Body of pancreas (tissue), 4 donors: ENCODE results near the gene INTS15.

ENCODE experiments used
- POLR2A ChIP-seq, 3 donors: fragments of 450-650 bp; IDR thresholded peaks; one replicate each; pipeline ENCODE4 v1.6.1; 2016; ENCODE audit warnings: antibody characterized with exemption in 3 of 3, mild to moderate bottlenecking in 2 of 3
- TF ChIP-seq, protein P1 (sequence below), 7 experiments: fragments of 450-650 bp in 4 of 7; fragments of 200-600 bp in 3 of 7; sonication (generic) in 3 of 7; IDR thresholded peaks; one replicate each; pipeline ENCODE4 v1.5.1; 2016 to 2019; ENCODE audit warnings: antibody characterized with exemption in 7 of 7

DNA sequence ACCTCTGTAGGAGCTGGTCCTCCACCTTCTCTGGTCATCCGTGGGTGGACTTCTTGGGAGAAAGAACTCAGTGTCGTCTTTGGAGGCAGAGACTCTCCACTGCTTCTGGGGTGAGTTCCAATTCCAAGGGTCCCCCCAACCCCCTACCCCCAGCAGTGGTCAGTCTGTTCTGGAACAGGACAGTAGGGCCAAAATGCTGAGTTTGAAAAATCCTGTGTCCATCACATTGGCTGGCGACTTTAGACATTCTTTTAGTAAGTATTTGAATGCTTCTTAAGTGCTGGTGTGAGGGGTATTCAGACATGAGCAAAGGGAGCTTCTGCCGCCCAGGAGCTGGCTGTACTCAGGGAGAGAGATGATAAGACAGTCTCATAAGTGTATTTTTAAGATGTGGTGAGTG is 49.2 kb downstream of the INTS15 start:
- TF ChIP-seq, protein P1, sequence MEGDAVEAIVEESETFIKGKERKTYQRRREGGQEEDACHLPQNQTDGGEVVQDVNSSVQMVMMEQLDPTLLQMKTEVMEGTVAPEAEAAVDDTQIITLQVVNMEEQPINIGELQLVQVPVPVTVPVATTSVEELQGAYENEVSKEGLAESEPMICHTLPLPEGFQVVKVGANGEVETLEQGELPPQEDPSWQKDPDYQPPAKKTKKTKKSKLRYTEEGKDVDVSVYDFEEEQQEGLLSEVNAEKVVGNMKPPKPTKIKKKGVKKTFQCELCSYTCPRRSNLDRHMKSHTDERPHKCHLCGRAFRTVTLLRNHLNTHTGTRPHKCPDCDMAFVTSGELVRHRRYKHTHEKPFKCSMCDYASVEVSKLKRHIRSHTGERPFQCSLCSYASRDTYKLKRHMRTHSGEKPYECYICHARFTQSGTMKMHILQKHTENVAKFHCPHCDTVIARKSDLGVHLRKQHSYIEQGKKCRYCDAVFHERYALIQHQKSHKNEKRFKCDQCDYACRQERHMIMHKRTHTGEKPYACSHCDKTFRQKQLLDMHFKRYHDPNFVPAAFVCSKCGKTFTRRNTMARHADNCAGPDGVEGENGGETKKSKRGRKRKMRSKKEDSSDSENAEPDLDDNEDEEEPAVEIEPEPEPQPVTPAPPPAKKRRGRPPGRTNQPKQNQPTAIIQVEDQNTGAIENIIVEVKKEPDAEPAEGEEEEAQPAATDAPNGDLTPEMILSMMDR (IDR thresholded peaks at IDR 0.05) = no peak
- no peak for TF ChIP-seq POLR2A (IDR thresholded peaks at IDR 0.05)
